ENCODE data around the gene DSN1.

The DSN1 gene

GRCh38 chr20:36760647-36761046, 12.9 kb downstream of the DSN1 start:
- 96% methylated on average over 4 of the region's 6 CpGs for WGBS (ENCODE audit: insufficient coverage)
- DNase-seq, result no peak
- H3K27me3 ChIP-seq (replicated peaks in 2 of 5; ENCODE audit: control insufficient read depth in 4 of 5, insufficient read depth in 5 of 5, low read length in 4 of 5), result no peaks in the 10 kb centered on the region
- ChIA-PET POLR2A (no interaction called here), CTCF (no interaction called here)
- H3K9me3 ChIP-seq (ENCODE audit: control extremely low read depth in 1 of 5, control insufficient read depth in 4 of 5, insufficient read depth in 2 of 5, low read depth in 1 of 5, low read length in 4 of 5), result no peaks in the 10 kb centered on the region
- H3K4me1 ChIP-seq (ENCODE audit: control extremely low read depth in 1 of 4, control insufficient read depth in 4 of 4, insufficient read depth in 4 of 4, low read length in 3 of 4), result peaks cover 5 to 21% (median 12%) of the 10 kb centered on the region in 4 experiments
- H3K4me3 ChIP-seq (ENCODE audit: control insufficient read depth in 1 of 7, extremely low read depth in 1 of 7, insufficient read depth in 4 of 7, low read depth in 2 of 7, low read length in 6 of 7), result no peak overlapping the region
- peaks cover 3 to 41% (median 5%) of the 10 kb centered on the region in 4 experiments for H3K36me3 ChIP-seq (ENCODE audit: control insufficient read depth in 4 of 4, insufficient read depth in 4 of 4, low read length in 3 of 4)
- H3K27ac ChIP-seq (ENCODE audit: insufficient read depth in 1 of 2, low read depth in 1 of 2, low read length in 2 of 2, poor library complexity in 1 of 2, severe bottlenecking in 2 of 2), result no peak overlapping the region

GRCh38 chr20:36758276-36758675, 15.3 kb downstream of the DSN1 start:
- ChIA-PET CTCF (interaction anchor here (2.6 to 4.1 kb wide), 3 partner anchors 11 to 16 kb away, joined by 11 to 20 read pairs (median 13); partner anchors contain the start of genes DSN1 and NDRG3), POLR2A (no interaction called here)
- no CpG with 5 or more reads among the region's 1 CpG for WGBS (ENCODE audit: insufficient coverage)
- peaks cover 3 to 57% (median 16%) of the 10 kb centered on the region in 4 experiments for H3K36me3 ChIP-seq (ENCODE audit: control insufficient read depth in 4 of 4, insufficient read depth in 4 of 4, low read length in 3 of 4)
- no peaks in the 10 kb centered on the region for H3K9me3 ChIP-seq (ENCODE audit: control extremely low read depth in 1 of 5, control insufficient read depth in 4 of 5, insufficient read depth in 2 of 5, low read depth in 1 of 5, low read length in 4 of 5)
- no peaks in the 10 kb centered on the region for H3K27me3 ChIP-seq (replicated peaks in 2 of 5; ENCODE audit: control insufficient read depth in 4 of 5, insufficient read depth in 5 of 5, low read length in 4 of 5)
- DNase-seq, result no peak
- peaks cover 5 to 24% (median 12%) of the 10 kb centered on the region in 4 experiments for H3K4me1 ChIP-seq (ENCODE audit: control extremely low read depth in 1 of 4, control insufficient read depth in 4 of 4, insufficient read depth in 4 of 4, low read length in 3 of 4)
- H3K4me3 ChIP-seq (ENCODE audit: control insufficient read depth in 1 of 7, extremely low read depth in 1 of 7, insufficient read depth in 4 of 7, low read depth in 2 of 7, low read length in 6 of 7), result no peak overlapping the region
- peak overlapping the region in 1 of 2 experiments; percentile 57 for H3K27ac ChIP-seq (ENCODE audit: insufficient read depth in 1 of 2, low read depth in 1 of 2, low read length in 2 of 2, poor library complexity in 1 of 2, severe bottlenecking in 2 of 2)

GRCh38 chr20:36756496-36756895, 17.1 kb downstream of the DSN1 start:
- Histone ChIP-seq H3K27me3 (replicated peaks in 2 of 5; ENCODE audit: control insufficient read depth in 4 of 5, insufficient read depth in 5 of 5, low read length in 4 of 5) (no peaks in the 10 kb centered on the region), H3K4me3 (ENCODE audit: control insufficient read depth in 1 of 7, extremely low read depth in 1 of 7, insufficient read depth in 4 of 7, low read depth in 2 of 7, low read length in 6 of 7) (no peak overlapping the region), H3K9me3 (ENCODE audit: control extremely low read depth in 1 of 5, control insufficient read depth in 4 of 5, insufficient read depth in 2 of 5, low read depth in 1 of 5, low read length in 4 of 5) (no peaks in the 10 kb centered on the region), H3K4me1 (ENCODE audit: control extremely low read depth in 1 of 4, control insufficient read depth in 4 of 4, insufficient read depth in 4 of 4, low read length in 3 of 4) (peaks cover 5 to 24% (median 12%) of the 10 kb centered on the region in 4 experiments), H3K27ac (ENCODE audit: insufficient read depth in 1 of 2, low read depth in 1 of 2, low read length in 2 of 2, poor library complexity in 1 of 2, severe bottlenecking in 2 of 2) (no peak overlapping the region), H3K36me3 (ENCODE audit: control insufficient read depth in 4 of 4, insufficient read depth in 4 of 4, low read length in 3 of 4) (peaks cover 7 to 56% (median 28%) of the 10 kb centered on the region in 4 experiments)
- ChIA-PET POLR2A (interaction anchor here (1.6 kb wide), 1 partner anchor 17 kb away, joined by 3 read pairs; the partner anchor contains the start of gene DSN1), CTCF (interaction anchor here (1.0 to 4.1 kb wide), 8 partner anchors 11 to 251 kb away, joined by 3 to 20 read pairs (median 9); partner anchors contain the start of genes DSN1, NDRG3 and RAB5IF)
- DNase-seq, result no peak

GRCh38 chr20:36754656-36755222, 18.8 kb downstream of the DSN1 start:
- peaks cover 5 to 24% (median 12%) of the 10 kb centered on the region in 4 experiments for H3K4me1 ChIP-seq (ENCODE audit: control extremely low read depth in 1 of 4, control insufficient read depth in 4 of 4, insufficient read depth in 4 of 4, low read length in 3 of 4)
- no peaks in the 10 kb centered on the region for H3K9me3 ChIP-seq (ENCODE audit: control extremely low read depth in 1 of 5, control insufficient read depth in 4 of 5, insufficient read depth in 2 of 5, low read depth in 1 of 5, low read length in 4 of 5)
- no peak overlapping the region for H3K4me3 ChIP-seq (ENCODE audit: control insufficient read depth in 1 of 7, extremely low read depth in 1 of 7, insufficient read depth in 4 of 7, low read depth in 2 of 7, low read length in 6 of 7)
- CTCF ChIA-PET, result interaction anchor here (0.8 to 4.1 kb wide), 22 partner anchors 8 to 539 kb away, joined by 3 to 20 read pairs (median 4); partner anchors contain the start of genes DSN1, RAB5IF and SLA2
- DNase-seq, result peak; percentile 60 to 76 (median 68)
- POLR2A ChIA-PET, result no interaction called here
- no peak overlapping the region for H3K27ac ChIP-seq (ENCODE audit: insufficient read depth in 1 of 2, low read depth in 1 of 2, low read length in 2 of 2, poor library complexity in 1 of 2, severe bottlenecking in 2 of 2)
- WGBS (ENCODE audit: insufficient coverage), result 16% methylated on average over 2 of the region's 2 CpGs
- H3K27me3 ChIP-seq (replicated peaks in 2 of 5; ENCODE audit: control insufficient read depth in 4 of 5, insufficient read depth in 5 of 5, low read length in 4 of 5), result no peaks in the 10 kb centered on the region
- H3K36me3 ChIP-seq (ENCODE audit: control insufficient read depth in 4 of 4, insufficient read depth in 4 of 4, low read length in 3 of 4), result peaks cover 4 to 52% (median 31%) of the 10 kb centered on the region in 4 experiments

GRCh38 chr20:36752582-36752981, 21.0 kb downstream of the DSN1 start:
- H3K4me3 ChIP-seq (ENCODE audit: control insufficient read depth in 1 of 7, extremely low read depth in 1 of 7, insufficient read depth in 4 of 7, low read depth in 2 of 7, low read length in 6 of 7), result no peak overlapping the region
- ChIA-PET CTCF (no interaction called here), POLR2A (no interaction called here)
- H3K27ac ChIP-seq (ENCODE audit: insufficient read depth in 1 of 2, low read depth in 1 of 2, low read length in 2 of 2, poor library complexity in 1 of 2, severe bottlenecking in 2 of 2), result no peak overlapping the region
- H3K27me3 ChIP-seq (replicated peaks in 2 of 5; ENCODE audit: control insufficient read depth in 4 of 5, insufficient read depth in 5 of 5, low read length in 4 of 5), result no peaks in the 10 kb centered on the region
- H3K36me3 ChIP-seq (ENCODE audit: control insufficient read depth in 4 of 4, insufficient read depth in 4 of 4, low read length in 3 of 4), result peaks cover 4 to 44% (median 31%) of the 10 kb centered on the region in 4 experiments
- no peak for DNase-seq
- no peaks in the 10 kb centered on the region for H3K9me3 ChIP-seq (ENCODE audit: control extremely low read depth in 1 of 5, control insufficient read depth in 4 of 5, insufficient read depth in 2 of 5, low read depth in 1 of 5, low read length in 4 of 5)
- WGBS (ENCODE audit: insufficient coverage), result 92% methylated on average over 4 of the region's 5 CpGs
- H3K4me1 ChIP-seq (ENCODE audit: control extremely low read depth in 1 of 4, control insufficient read depth in 4 of 4, insufficient read depth in 4 of 4, low read length in 3 of 4), result peaks cover 4 to 14% (median 7%) of the 10 kb centered on the region in 4 experiments

GRCh38 chr20:36745927-36746659, 27.5 kb downstream of the DSN1 start, which contains the start of gene NDRG3:
Gene NDRG3, minus strand, starts transcription at chr20:36746090. Its CDS starts 24,355 bp downstream, at chr20:36721735.
- Histone ChIP-seq H3K27ac (ENCODE audit: insufficient read depth in 1 of 2, low read depth in 1 of 2, low read length in 2 of 2, poor library complexity in 1 of 2, severe bottlenecking in 2 of 2) (peak within 1 kb of the TSS in 1 of 2 experiments; percentile 19), H3K27me3 (replicated peaks in 2 of 5; ENCODE audit: control insufficient read depth in 4 of 5, insufficient read depth in 5 of 5, low read length in 4 of 5) (no peaks in the 10 kb centered on the region), H3K36me3 (ENCODE audit: control insufficient read depth in 4 of 4, insufficient read depth in 4 of 4, low read length in 3 of 4) (peaks cover 0 to 5% (median 1%) of the 10 kb centered on the region in 4 experiments), H3K9me3 (ENCODE audit: control extremely low read depth in 1 of 5, control insufficient read depth in 4 of 5, insufficient read depth in 2 of 5, low read depth in 1 of 5, low read length in 4 of 5) (no peaks in the 10 kb centered on the region), H3K4me3 (ENCODE audit: control insufficient read depth in 1 of 7, extremely low read depth in 1 of 7, insufficient read depth in 4 of 7, low read depth in 2 of 7, low read length in 6 of 7) (peak within 1 kb of the TSS; percentile 61 to 86 (median 74)), H3K4me1 (ENCODE audit: control extremely low read depth in 1 of 4, control insufficient read depth in 4 of 4, insufficient read depth in 4 of 4, low read length in 3 of 4) (peaks cover 0 to 14% (median 8%) of the 10 kb centered on the region in 4 experiments)
- ChIA-PET POLR2A (interaction anchor here (1.2 kb wide), 1 partner anchor 140 kb away, joined by 6 read pairs; the partner anchor contains the start of gene RAB5IF), CTCF (interaction anchor here (0.6 to 1.9 kb wide), 6 partner anchors 9 to 141 kb away, joined by 3 to 11 read pairs (median 3); partner anchors contain the start of gene RAB5IF)
- WGBS (ENCODE audit: insufficient coverage), result 5% methylated on average over 45 of the region's 63 CpGs
- peak; percentile 93 to 97 (median 96) for DNase-seq
